SH-SY5Y (cell line): ENCODE results near the gene NMRK2.

Experiments used
- GATA2 ChIP-seq: IDR thresholded peaks from 2 replicates; pipeline ENCODE4 v1.6.1; 2011; ENCODE audit warnings: mild to moderate bottlenecking, low read depth, low read length
- GATA3 ChIP-seq: IDR thresholded peaks from 2 replicates; pipeline ENCODE4 v1.6.1; 2011; ENCODE audit warnings: low read depth, mild to moderate bottlenecking, low read length, moderate library complexity

GRCh38 chr19:3910105-3910504 lies 22.8 kb upstream of the NMRK2 start:
- no peak for TF ChIP-seq GATA2
- no peak for TF ChIP-seq GATA3
